GM12865 (cell line): ENCODE results near the gene CBL.
A peak's percentile ranks its signal among the peaks of the same experiment; 100 is the strongest.

Experiments used
- DNase-seq: peaks from one replicate; pipeline ENCODE4 v3.0.0; 2010; ENCODE audit warnings: low read depth
- H3K4me3 ChIP-seq: 2 replicates; pipeline ENCODE4 v1.5.1; 2011; ENCODE audit warnings: mild to moderate bottlenecking, low read depth, low read length, control low read depth
- TF ChIP-seq, protein P1 (sequence below): IDR thresholded peaks from 2 replicates; pipeline ENCODE4 v1.5.1; 2011; ENCODE audit warnings: low read length, control low read depth, low read depth, inconsistent platforms; ENCODE audit not compliant: insufficient read depth; ENCODE audit errors: missing control alignments

CBL gene

DNA sequence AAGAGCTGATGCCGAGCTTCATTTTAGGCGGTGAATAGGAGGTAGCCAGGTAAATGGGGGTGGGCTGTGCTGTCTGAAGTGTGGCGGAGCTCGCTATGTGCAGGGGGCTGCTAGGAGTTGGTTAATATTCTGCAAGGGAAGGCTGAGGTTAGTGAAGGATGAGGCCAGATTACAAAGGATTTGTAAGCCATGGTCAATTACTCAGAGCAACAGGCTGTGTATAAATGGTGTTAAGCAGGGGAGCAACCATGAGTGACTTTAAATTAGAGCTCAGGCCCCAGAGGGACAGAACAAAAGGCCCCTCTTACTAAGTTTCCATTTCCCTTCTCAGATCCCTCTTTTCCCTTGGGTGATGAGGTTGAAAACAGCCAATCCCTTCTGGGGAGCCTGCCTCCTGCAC, 118.0 kb downstream of the CBL start:
- TF ChIP-seq, protein P1, sequence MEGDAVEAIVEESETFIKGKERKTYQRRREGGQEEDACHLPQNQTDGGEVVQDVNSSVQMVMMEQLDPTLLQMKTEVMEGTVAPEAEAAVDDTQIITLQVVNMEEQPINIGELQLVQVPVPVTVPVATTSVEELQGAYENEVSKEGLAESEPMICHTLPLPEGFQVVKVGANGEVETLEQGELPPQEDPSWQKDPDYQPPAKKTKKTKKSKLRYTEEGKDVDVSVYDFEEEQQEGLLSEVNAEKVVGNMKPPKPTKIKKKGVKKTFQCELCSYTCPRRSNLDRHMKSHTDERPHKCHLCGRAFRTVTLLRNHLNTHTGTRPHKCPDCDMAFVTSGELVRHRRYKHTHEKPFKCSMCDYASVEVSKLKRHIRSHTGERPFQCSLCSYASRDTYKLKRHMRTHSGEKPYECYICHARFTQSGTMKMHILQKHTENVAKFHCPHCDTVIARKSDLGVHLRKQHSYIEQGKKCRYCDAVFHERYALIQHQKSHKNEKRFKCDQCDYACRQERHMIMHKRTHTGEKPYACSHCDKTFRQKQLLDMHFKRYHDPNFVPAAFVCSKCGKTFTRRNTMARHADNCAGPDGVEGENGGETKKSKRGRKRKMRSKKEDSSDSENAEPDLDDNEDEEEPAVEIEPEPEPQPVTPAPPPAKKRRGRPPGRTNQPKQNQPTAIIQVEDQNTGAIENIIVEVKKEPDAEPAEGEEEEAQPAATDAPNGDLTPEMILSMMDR = no peak
- H3K4me3 ChIP-seq = no peak overlapping the region
- DNase-seq = no peak

DNA sequence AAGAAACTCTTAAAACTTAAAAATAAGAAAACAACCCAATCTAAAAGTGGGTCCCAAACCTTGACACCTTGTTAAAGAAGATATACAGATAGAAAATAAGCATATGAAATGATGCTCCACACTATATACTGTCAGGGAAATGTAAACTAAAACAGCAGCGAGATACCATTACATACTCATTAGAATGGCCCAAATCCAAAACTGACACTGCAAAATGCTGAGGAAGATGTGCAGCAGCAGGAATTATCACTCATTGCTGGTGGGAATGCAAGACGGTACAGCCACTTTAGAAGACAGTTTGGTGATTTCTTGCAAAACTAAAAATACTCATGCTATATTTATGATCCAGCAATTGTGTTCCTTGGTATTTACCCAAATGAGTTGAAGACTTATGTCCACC, 123.2 kb downstream of the CBL start:
- TF ChIP-seq, protein P1 = no peak
- DNase-seq = no peak

DNA sequence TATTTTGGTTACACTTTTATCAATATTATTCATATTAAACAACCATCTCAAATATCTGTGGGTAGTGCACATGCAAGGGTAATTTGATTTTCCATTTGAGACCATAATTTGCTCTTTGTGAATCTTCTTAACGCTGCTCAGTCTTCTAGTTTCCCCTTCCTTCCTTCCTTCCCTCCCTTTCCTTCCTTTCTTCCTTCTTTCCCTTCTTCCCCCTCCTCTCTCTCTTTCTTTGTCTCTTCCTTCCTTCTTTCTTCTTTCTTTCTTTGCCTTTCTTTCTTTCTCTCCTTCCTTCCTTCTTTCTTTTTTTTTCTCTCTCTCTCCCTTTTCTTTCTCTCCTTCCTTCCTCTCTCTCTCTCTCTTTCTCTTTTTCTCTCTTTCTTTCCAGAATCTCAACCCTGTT, 124.1 kb downstream of the CBL start:
- H3K4me3 ChIP-seq = no peak overlapping the region
- TF ChIP-seq, protein P1 = no peak

More for the DNA sequence above, 123.2 kb downstream of the CBL start:
- no peak overlapping the region for H3K4me3 ChIP-seq

DNA sequence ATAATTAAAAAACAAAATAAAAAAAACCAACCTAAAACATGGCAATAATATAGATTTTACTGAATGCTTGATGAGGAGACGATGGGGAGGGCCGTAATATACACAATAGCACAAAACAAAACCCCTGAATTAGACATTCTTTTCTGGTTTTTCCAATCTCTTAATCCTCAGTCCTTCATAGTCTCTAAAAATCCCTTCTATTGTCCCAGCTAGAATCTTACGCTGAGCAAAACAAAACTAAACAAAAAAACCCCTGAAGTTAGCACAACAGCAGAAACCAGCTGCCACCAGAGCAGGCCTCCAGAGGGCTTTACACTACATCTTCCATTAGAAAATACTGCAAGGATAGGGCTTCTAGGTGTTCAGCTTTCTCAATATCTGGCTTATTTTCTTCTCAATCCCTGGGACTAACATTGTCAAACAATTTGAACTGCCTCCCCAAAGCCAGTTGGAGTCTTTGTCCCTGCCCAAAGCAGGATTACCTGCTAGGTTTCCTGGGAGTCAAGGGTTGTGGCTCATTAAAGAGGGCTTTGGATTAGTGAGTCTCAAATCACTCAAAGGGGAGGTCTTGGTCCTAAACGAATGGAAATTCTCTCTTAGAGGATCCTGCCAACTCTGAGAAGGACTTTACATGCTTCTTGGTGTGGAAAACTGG, 126.1 kb downstream of the CBL start:
- TF ChIP-seq, protein P1 = no peak
- DNase-seq = no peak
- H3K4me3 ChIP-seq = no peak overlapping the region

More for the DNA sequence above, 124.1 kb downstream of the CBL start:
- DNase-seq = no peak

DNA sequence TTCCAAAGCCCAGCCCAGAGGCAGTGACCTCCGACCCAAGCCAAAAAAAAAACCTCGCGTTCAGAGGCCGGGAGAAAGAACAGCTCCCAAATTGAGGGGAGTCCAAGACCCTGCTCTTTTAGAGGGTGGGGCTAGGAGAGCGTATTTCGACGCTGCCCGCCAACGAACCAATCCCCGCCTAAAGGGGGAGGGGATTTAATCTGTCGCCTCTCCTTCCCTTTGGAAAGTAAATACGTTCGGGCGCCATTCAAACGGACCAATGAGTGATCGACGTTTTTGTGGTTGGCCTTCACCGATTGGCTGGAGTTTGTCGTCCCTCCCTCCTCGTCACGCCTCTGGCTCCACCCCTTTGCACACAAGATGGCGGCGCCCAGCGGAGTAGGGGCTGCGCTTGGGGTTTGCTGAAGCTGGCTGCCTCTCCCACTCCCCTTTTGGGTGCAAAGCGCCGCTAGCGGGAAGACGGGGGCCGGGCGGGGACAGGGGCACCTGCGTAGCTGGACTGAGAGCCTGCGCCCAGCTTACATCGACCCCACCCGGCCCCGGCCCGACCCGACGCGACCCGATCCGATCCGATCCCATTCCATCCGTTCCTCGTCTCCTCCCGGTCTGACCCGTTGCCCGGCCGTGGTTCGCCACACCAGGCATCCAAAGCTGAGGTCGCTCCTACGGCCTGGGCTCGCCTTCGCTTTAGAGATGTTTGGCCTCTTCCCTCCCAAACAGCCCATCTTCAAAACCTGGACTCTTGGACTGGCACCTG, 128.2 kb downstream of the CBL start, which contains the start of gene RNF26:
TSS of gene RNF26 (plus strand) at position 354 of the 757 bp plus-strand sequence. CDS start 596 bp downstream, outside the sequence.
- TF ChIP-seq, protein P1 = no peak
- DNase-seq = peak; percentile 98

DNA sequence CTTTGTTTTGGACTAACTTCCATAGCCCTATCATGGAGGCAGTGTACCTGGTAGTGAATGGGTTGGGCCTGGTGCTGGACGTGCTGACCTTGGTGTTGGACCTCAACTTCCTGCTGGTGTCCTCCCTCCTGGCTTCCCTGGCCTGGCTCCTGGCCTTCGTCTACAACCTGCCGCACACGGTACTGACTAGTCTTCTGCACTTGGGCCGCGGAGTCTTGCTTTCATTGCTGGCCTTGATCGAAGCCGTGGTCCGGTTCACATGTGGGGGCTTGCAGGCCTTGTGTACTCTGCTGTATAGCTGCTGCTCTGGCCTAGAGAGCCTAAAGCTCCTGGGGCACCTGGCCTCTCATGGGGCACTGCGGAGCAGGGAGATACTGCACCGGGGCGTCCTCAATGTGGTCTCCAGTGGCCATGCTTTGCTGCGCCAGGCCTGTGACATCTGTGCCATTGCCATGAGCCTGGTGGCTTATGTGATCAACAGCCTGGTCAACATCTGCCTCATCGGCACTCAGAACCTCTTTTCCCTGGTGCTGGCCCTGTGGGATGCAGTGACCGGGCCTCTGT, 129.0 kb downstream of the CBL start:
- TF ChIP-seq, protein P1 = no peak
- peak overlapping the region; percentile 79 for H3K4me3 ChIP-seq
- DNase-seq = no peak

More for the DNA sequence above, 128.2 kb downstream of the CBL start, which contains the start of gene RNF26:
- peak within 1 kb of the TSS; percentile 79 for H3K4me3 ChIP-seq
